Measurements from ENCODE around the gene JAKMIP3.

- TF ChIP-seq CTCF (IDR thresholded peaks at IDR 0.05) (no peak), POLR2A (IDR thresholded peaks at IDR 0.05) (no peak), POLR2AphosphoS5 (IDR thresholded peaks at IDR 0.05) (no peak)
Observed at GRCh38 chr10:132105302-132105995, 39.7 kb downstream of the JAKMIP3 start.

Data from breast epithelium (tissue), 3 donors.